ENCODE measurements around the gene IQGAP2.
"Not testable (repeated sequence)": the region's sequence is repeated elsewhere in the genome, so short reads cannot be mapped to it uniquely, and the experiment has no call there.

The IQGAP2 gene

DNA sequence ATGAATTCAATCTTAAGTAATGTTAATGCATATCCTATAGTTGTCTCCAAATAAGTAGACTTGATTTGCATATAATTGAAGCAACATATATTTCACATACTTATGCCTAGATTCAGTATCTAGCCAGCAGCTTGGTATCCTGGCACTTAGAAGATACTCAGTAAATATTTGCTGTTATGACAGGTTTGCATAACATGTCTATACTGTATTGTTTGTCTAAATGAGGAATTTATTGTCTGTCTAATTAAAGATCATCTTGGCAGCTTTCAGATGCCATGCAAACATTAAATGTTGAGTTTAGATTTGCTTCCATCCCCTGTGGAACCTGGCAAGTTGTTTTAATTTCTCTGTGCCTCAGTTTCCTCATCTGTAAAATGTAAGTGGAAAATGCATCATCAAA, 9.4 kb downstream of the IQGAP2 start:
- DNase-seq (ENCODE audit: low spot score): no peak

DNA sequence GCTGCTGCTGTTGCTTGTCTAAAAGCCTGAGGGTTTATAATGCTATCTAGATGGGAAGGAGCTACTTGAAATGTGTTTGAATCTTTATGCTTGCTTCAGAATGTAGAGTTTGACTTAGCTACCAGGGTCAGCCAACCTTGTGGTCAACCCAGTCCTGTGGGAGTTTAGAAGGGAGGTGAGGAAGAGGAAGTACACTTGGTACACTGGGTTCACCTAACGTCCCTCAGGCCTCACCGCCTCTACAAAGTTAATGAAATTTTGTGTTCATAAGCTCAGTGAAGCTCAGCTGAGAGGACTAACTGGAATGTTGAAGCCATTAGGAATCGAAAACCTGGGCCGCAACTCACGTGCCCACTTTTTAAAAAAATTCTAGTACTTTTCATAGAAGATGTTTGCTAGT, 10.7 kb downstream of the IQGAP2 start:
- DNase-seq (ENCODE audit: low spot score): no peak

GRCh38 chr5:76414788-76415187, 11.7 kb downstream of the IQGAP2 start:
- no peak for DNase-seq (ENCODE audit: low spot score)

DNA sequence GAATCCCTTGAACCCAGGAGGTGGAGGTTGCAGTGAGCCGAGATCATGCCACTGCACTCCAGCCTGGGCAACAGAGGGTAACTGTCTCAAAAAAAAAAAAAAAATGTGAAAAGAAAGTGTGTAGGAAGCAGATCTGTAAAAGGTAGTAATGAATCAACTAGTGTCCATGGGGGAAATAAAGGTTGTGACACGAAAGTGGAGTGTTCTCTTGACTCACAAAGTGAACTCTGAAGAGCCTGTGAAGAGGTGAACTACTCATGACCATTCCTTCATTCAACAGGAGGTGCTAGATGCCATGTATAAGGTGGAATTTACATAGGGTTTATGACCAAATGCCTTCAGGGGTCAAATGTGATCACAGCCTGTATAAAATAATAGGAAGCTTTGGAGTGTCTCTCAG, 12.8 kb downstream of the IQGAP2 start:
- DNase-seq (ENCODE audit: low spot score): no peak

- DNase-seq (ENCODE audit: low spot score): no peak
Observed at GRCh38 chr5:76419597-76420298, 16.7 kb downstream of the IQGAP2 start.

DNA sequence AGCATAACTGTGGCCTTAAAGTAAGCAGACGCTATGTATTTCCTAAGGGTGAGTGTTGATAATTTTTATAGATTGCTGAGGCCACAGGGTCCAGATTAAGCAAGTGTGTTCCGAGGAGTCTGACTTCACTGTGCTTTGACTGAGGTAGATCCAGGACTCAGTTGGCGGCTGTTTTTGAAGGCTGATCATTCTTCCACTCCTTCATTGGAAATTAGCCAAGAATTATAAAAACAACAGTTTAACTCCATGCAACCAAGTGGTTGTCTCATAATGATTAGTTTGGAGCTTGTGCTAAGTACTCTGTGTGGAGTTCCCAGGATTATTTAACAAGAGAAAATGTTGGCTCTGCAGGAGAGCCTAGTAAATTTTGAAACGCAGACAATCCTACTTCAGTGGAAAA, 19.1 kb downstream of the IQGAP2 start:
- DNase-seq (ENCODE audit: low spot score): no peak

GRCh38 chr5:76422742-76423141, 19.7 kb downstream of the IQGAP2 start:
- DNase-seq (ENCODE audit: low spot score): no peak

DNA sequence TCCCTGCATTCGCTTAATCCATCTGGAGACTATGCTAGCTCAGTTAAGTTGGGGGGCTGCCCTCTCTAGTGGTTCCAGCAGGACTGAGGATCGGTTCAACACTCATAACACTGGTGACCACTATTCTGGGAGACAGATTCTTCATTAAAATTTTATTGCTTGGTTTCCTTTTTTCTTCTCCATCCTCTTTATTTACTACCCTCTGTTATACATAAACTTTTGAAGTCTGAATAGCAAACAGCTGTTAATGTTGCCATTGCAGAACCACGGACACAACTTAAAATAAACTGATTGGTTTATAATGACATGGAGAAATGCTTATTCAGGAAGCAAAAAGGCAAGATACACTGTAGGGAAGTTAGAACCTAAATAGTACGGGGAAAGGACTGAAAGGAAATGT, 22.1 kb downstream of the IQGAP2 start:
- no peak for DNase-seq (ENCODE audit: low spot score)

DNA sequence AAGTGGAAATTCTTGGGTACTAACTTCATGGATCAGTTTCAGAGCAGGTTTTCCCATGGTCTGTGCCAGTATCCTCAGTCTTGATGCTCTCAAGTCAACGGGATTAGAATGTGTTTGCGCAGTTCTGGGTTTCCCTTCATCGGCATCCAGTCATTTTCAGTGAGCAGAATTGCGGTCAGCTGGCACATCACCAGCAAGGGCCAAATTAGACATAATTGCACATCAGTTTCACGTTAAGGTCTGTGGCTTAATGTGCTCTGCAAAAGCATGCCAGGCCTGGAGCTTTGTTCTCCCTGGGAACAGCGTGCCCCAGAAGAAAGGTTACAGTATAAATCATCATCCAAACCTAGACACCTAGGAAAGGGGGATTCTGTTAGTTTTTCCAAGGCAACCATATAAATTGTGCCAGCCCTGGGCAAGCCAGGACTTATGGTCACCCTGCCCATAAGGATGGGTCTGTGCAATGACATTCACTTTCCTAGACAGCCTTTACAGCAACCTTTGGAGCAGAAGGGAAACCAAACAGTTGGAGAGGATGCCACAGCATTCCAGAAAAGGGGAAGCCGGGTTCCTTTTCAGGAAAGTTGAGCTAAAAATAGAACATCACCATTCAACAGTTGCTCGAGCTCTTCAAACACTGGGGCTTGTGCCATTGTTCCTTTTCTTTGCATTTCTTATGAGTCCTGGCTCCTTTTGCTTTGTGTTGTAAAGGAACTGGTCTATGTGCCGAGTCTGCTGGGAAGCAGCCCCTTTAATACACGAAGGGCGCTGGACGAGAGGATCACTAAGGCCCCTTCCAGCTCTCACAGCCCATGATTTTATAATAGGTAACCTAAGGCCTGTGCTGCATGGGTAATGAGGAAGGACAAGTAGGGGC, 23.1 kb downstream of the IQGAP2 start:
- no peak for DNase-seq (ENCODE audit: low spot score)

DNA sequence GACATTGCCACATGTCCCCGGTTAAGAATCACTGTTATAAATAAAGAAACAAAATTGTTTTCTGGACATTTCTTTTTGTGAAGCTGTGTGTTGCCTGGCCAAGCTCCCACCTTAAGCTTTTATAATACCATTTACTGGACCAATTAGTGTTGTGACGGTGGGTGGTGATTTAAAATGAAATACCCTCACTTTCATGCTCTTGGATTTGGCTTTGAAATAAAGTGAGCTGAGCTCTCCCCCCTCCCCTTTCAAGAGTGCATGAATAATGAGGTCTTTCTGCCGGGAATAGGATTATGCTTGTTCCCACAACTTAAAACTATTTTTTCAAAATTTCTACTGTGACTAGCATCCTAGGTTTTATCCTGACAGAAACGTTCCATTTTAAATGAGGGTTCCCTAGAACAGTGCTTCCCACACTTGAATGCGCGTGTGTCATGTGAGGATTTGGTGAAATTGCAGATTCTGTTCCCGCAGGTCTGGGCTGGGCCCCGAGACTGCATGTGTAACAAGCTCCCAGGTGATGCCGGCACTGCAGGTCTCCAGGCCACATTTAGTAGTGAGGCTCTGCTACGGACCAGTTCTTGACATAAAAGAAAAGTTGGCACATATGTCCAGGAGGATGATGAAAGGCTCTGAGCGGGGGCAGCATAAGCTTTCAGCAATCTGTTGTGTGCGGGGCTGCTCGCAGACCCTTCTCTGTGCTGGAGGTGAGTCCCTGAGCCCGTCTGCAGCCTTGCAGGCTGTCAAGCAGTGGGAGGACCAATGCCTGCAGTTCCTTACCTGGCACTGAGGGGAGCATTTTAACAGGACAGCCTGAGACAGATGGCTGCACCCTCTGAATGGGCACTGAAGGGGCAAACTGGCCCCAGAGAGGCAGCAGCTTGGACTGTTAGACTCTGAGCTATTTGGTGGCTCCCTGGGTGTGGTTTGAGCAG, 24.4 kb downstream of the IQGAP2 start:
- no peak for DNase-seq (ENCODE audit: low spot score)

DNA sequence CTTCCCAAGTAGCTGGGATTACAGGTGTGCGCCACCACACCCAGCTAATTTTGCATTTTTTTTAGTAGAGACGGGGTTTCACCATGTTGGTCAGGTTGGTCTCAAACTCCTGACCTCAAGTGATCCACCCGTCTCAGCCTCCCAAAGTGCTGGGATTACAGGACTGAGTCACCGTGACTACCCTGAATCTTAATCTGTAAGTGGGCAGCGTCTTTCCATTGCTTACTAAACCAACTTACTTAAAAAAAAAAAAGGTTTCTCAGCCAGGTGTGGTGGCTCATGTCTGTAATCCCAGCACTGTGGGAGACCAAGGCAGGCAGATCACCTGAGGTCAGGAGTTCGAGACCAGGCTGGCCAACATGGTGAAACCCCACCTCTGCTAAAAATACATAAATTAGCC, 25.5 kb downstream of the IQGAP2 start:
- not testable (repeated sequence) for DNase-seq (ENCODE audit: low spot score)

DNA sequence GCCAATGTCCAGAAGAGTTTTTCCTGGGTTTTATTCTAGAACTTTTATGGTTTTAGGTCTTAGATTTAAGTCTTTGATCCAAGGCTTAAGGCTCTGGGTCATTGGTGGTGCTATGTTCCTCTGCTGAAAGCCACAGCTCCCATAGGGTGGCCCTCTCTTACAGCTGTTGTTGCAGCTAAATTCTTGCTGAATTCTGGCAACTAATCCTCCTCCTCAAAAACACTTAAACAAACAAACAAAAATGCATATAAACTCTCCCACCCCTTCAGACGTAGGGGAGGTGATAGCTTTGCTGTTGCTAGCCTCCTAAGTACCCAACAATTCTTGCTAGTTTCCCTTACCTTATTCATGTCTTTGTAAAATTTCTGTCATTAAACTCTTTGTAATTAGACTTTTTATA, 30.2 kb downstream of the IQGAP2 start:
- no peak for DNase-seq (ENCODE audit: low spot score)

DNA sequence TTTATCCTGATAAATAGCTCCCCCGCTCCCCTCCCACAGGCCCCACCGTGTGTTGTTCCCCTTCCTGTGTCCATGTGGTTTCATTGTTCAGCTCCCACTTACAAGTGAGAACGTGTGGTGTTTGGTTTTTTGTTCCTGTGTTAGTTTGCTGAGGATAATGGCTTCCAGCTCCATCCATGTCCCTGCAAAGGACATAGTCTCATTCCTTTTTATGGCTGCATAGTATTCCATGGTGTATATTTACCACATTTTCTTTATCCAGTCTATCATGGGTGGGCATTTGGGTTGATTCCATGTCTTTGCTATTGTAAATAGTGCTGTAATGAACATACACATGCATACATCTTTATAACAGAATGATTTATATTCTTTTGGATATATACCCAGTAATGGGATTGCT, 34.4 kb downstream of the IQGAP2 start:
- DNase-seq (ENCODE audit: low spot score): not testable (repeated sequence)

DNA sequence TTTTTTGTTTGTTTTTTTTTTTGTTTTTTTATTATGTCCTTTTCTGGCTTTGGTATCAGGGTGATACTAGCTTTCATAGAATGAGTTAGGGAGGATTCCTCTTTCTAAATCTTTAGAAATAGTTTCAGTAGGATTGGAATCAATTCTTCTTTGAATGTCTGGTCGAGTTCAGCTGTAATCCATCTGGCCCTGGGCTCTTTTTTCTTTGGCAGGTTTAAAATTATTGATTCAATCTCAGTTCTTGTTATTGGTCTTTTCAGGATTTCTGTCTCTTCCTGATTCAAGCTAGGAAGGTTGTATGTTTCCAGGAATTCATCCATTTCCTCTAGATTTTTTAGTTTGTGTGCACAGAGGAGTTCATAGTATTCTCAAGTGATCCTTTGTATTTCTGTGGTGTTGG, 34.9 kb downstream of the IQGAP2 start:
- DNase-seq (ENCODE audit: low spot score): no peak

DNA sequence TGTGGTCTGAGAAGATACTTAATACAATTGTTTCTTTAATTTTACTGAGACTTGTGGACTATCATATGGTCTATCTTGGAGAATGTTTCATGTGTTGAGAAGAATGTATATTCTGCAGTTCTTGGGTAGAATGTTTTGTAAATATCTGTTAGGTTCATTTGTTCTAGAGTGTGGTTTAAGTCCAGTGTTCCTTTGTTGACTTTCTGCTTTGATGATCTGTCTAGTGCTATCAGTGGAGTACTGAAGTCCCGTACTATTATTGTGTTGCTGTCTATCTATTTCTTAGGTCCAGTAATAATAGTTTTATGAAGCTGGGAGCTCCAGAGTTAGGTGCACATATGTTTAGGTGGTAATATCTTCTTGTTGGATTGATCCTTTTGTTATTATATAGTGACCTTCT, 36.1 kb downstream of the IQGAP2 start:
- DNase-seq (ENCODE audit: low spot score): no peak

DNA sequence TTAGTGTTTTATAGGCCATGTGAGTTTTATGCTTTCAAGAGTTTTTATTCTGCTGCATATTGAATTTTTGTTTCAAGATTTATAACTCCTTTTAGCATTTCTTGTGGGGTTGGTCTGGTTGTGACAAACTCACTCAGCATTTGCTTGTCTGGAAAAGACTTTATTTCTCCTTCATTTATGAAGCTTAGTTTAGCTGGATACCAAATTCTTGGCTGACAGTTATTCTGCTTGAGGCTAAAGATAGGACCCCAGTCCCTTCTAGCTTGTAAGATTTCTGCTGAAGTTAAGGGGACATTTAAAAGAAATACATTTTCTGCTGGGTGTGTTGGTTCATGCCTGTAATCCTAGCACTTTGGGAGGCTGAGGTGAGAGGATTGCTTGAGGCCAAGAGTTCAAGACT, 36.8 kb downstream of the IQGAP2 start:
- no peak for DNase-seq (ENCODE audit: low spot score)

GRCh38 chr5:76441101-76441500, 38.0 kb downstream of the IQGAP2 start:
- DNase-seq (ENCODE audit: low spot score): no peak

GRCh38 chr5:76441890-76442673, 39.0 kb downstream of the IQGAP2 start:
- DNase-seq (ENCODE audit: low spot score): no peak

GRCh38 chr5:76443066-76443800, 40.1 kb downstream of the IQGAP2 start:
- no peak for DNase-seq (ENCODE audit: low spot score)

DNA sequence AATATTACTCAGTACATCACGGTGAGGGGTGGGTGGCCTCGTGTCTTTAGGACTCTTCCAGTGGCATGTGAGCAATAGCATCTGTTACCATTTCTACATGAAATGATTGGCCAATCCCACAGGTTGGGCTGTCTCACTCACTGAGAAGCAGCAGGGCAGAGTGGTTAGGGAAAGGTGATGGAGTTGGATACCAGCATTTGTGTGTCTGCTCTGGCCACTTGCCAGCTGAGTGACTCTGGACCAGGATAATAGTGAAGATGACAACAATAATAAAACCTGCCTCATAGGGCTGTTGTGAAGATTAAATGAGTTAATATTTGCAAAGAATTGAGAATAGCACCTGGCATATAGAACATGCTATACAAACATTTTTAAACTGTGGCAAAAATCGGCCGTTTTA, 42.0 kb downstream of the IQGAP2 start:
- DNase-seq (ENCODE audit: low spot score): no peak

- no peak for DNase-seq (ENCODE audit: low spot score)
Observed at GRCh38 chr5:76445830-76446229, 42.7 kb downstream of the IQGAP2 start.

Data from SK-N-DZ (cell line).